HEK293T (cell line): ENCODE results near the gene ABCG4.

Source experiments
- ARNT ChIP-seq: fragments of 450-650 bp; IDR thresholded peaks from 2 replicates; pipeline ENCODE4 v1.6.1; 2017; ENCODE audit warnings: mild to moderate bottlenecking
- FOXM1 ChIP-seq: fragments of 450-650 bp; IDR thresholded peaks from 2 replicates; pipeline ENCODE4 v1.6.1; 2017; ENCODE audit warnings: mild to moderate bottlenecking, borderline replicate concordance
- SUZ12 ChIP-seq: fragments of 450-650 bp; IDR thresholded peaks from 2 replicates; pipeline ENCODE4 v1.6.1; 2016; ENCODE audit warnings: mild to moderate bottlenecking
- TARDBP ChIP-seq: fragments of 450-650 bp; IDR thresholded peaks from 2 replicates; pipeline ENCODE4 v1.6.1; 2016
- ZNF384 ChIP-seq: fragments of 450-650 bp; IDR thresholded peaks from 2 replicates; pipeline ENCODE4 v1.6.1; 2016

- no peak for TF ChIP-seq TARDBP
- no peak for TF ChIP-seq SUZ12
- no peak for TF ChIP-seq ZNF384
- TF ChIP-seq FOXM1, result no peak
- TF ChIP-seq ARNT, result no peak
Measured at GRCh38 chr11:119126675-119127268, 22.1 kb upstream of the ABCG4 start.
